K562 (cell line): ENCODE measurements around the gene CRTAP. TPM values are rescaled to one million over a fixed set of nuclear protein-coding genes. Genes with fewer than 3 reads are reported as not detected.

ENCODE experiments used
- ATAC-seq: fragments of 200-7000 bp; cut with Tn5 transposase; 3 replicates; pipeline ENCODE4 v1.9.1; 2020; ENCODE audit warnings: moderate library complexity
- BruUV-seq: library from RNA; stranded (reverse); fragments of 400-500 nt; replicated peaks from 2 replicates; lab custom pipeline; 2021; lab: Mats Ljungman, UMichigan
- CTCF ChIA-PET: fragments of 300-600 bp; formaldehyde crosslinking; extraction: SDS; loops from one replicate; lab custom pipeline; 2021; ENCODE audit warnings: low intra/inter-chr PET ratio; lab: Yijun Ruan, JAX
- POLR2A ChIA-PET: fragments of 300-600, 350-650 bp; sonication (Branson Sonifier 250); formaldehyde crosslinking; extraction: SDS; loops from one replicate; lab custom pipeline; 2021; ENCODE audit warnings: antibody characterized with exemption, inconsistent platforms; lab: Yijun Ruan, JAX
- DNase-seq, 4 experiments: peaks; one replicate each; pipeline versions ENCODE4 v3.0.0 to v3.0.0-alpha.2; 2011 to 2018; ENCODE audit warnings: low spot score in 3 of 4, mixed read lengths in 3 of 4; ENCODE audit errors: extremely low read depth in 1 of 4
- FAIRE-seq: peaks from 2 replicates; lab custom pipeline; 2011; peaks lifted over from hg19 to GRCh38; lab: Jason Lieb, UNC
- H2AFZ ChIP-seq: 2 replicates; pipeline ENCODE4 v1.6.0; 2011; ENCODE audit warnings: low read depth, low read length, control low read depth, inconsistent platforms
- H3K27ac ChIP-seq: fragments of 200-600 bp; 3 replicates; pipeline ENCODE4 v1.8.0; 2011; ENCODE audit warnings: low read depth, mild to moderate bottlenecking, control low read depth, inconsistent platforms, low read length, moderate library complexity, mixed read lengths; ENCODE audit errors: extremely low read depth
- H3K27me3 ChIP-seq, 2 experiments: fragments of 300-600 bp in 1 of 2; 2 replicates in 1 of 2; 3 replicates in 1 of 2; pipeline versions ENCODE4 v1.6.0 to v1.8.0; 2011; ENCODE audit warnings: inconsistent platforms in 2 of 2, low read length in 2 of 2, mild to moderate bottlenecking in 1 of 2, mixed read lengths in 1 of 2, moderate library complexity in 1 of 2; ENCODE audit not compliant: control insufficient read depth in 2 of 2, insufficient read depth in 2 of 2
- H3K36me3 ChIP-seq: fragments of 300-600 bp; 3 replicates; pipeline ENCODE4 v1.8.0; 2011; ENCODE audit warnings: mild to moderate bottlenecking, low read length, inconsistent platforms; ENCODE audit not compliant: control insufficient read depth, insufficient read depth
- H3K4me1 ChIP-seq, 2 experiments: fragments of 200-600 bp in 1 of 2; replicated peaks in 1 of 2; 2 replicates in 1 of 2; 3 replicates in 1 of 2; pipeline versions ENCODE4 v1.5.1 to v1.8.0; 2011; ENCODE audit warnings: inconsistent platforms in 2 of 2, low read length in 2 of 2, mild to moderate bottlenecking in 1 of 2, mixed read lengths in 1 of 2, moderate library complexity in 1 of 2; ENCODE audit not compliant: control insufficient read depth in 2 of 2, insufficient read depth in 2 of 2
- H3K4me2 ChIP-seq: 2 replicates; pipeline ENCODE4 v1.6.1; 2011; ENCODE audit warnings: low read length, control low read depth, inconsistent platforms, mixed read lengths; ENCODE audit not compliant: insufficient read depth
- H3K4me3 ChIP-seq: fragments of 200-600 bp; sonication (generic), shearing (Covaris generic); 2 replicates; pipeline ENCODE4 v1.5.1; 2016; ENCODE audit warnings: control low read depth, inconsistent platforms
- H3K79me2 ChIP-seq: fragments of 200-600 bp; 3 replicates; pipeline ENCODE4 v1.8.0; 2011; ENCODE audit warnings: low read length, inconsistent platforms; ENCODE audit not compliant: control insufficient read depth, insufficient read depth
- H3K9ac ChIP-seq, 2 experiments: 2 replicates each; pipeline versions ENCODE4 v1.6.0 to v1.6.1; 2011; ENCODE audit warnings: low read depth in 2 of 2, low read length in 2 of 2, control low read depth in 1 of 2, inconsistent platforms in 1 of 2, mild to moderate bottlenecking in 1 of 2, mixed read lengths in 1 of 2; ENCODE audit not compliant: insufficient read depth in 1 of 2
- H3K9me1 ChIP-seq: one replicate; pipeline ENCODE4 v1.6.0; 2011; ENCODE audit warnings: inconsistent platforms, mild to moderate bottlenecking, low read length, moderate library complexity; ENCODE audit not compliant: control insufficient read depth, insufficient read depth
- H3K9me3 ChIP-seq: replicated peaks from 2 replicates; pipeline ENCODE4 v1.5.1; 2011; ENCODE audit warnings: low read depth, low read length, inconsistent platforms; ENCODE audit not compliant: control insufficient read depth, insufficient read depth
- H4K20me1 ChIP-seq: replicated peaks from 2 replicates; pipeline ENCODE4 v1.6.1; 2011; ENCODE audit warnings: low read length, inconsistent platforms, mixed read lengths; ENCODE audit not compliant: control insufficient read depth, insufficient read depth
- ADNP ChIP-seq: fragments of 200-800 bp; sonication (Bioruptor generic); IDR thresholded peaks from 2 replicates; pipeline ENCODE4 v1.6.1; 2016; ENCODE audit warnings: missing genetic modification characterization, missing compliant biosample characterization
- CREB3 ChIP-seq: fragments of 450-650 bp; conservative IDR thresholded peaks from 2 replicates; pipeline ENCODE4 v1.6.1; 2016; ENCODE audit warnings: missing genetic modification characterization, low read depth, mild to moderate bottlenecking, missing compliant biosample characterization, moderate library complexity
- HDAC6 ChIP-seq: IDR thresholded peaks from 2 replicates; pipeline ENCODE4 v1.6.1; 2012; ENCODE audit warnings: low read depth, mild to moderate bottlenecking, control low read depth, inconsistent platforms, low read length, moderate library complexity
- ILK ChIP-seq: fragments of 450-650 bp; IDR thresholded peaks from 2 replicates; pipeline ENCODE4 v1.6.1; 2016; ENCODE audit warnings: missing genetic modification characterization, low read depth, mild to moderate bottlenecking, missing compliant biosample characterization, moderate library complexity, borderline replicate concordance
- RBM25 ChIP-seq: fragments of 200-400 bp; formaldehyde crosslinking; IDR thresholded peaks from 2 replicates; pipeline ENCODE4 v1.6.1; 2018; ENCODE audit warnings: low read length, low read depth, moderate library complexity; ENCODE audit not compliant: severe bottlenecking
- RBM39 ChIP-seq: fragments of 200-400 bp; formaldehyde crosslinking; optimal IDR thresholded peaks from 2 replicates; pipeline ENCODE3; 2018; ENCODE audit warnings: low read depth, low read length
- ZNF217 ChIP-seq: sonication (generic); formaldehyde crosslinking; IDR thresholded peaks from 2 replicates; pipeline ENCODE4 v1.8.0; 2022; ENCODE audit warnings: mild to moderate bottlenecking, missing genetic modification reagents
- in situ Hi-C: fragments of 300-500 bp; cut with MboI; formaldehyde crosslinking; loops from 4 replicates; pipeline ENCODE4 v1.15.0; 2018; ENCODE audit warnings: inconsistent platforms, mixed read lengths
- intact Hi-C: fragments of 100-400 bp; cut with micrococcal nuclease; formaldehyde crosslinking; loops from 2 replicates; pipeline ENCODE4 v1.14.2; 2022
- polyA plus RNA-seq, 8 experiments: library from polyadenylated mRNA; depleted of rRNA in 4 of 8; stranded (reverse) in 5 of 8; unstranded in 3 of 8; fragments of >200 nt; fragmentation: Nextera tagmentation in 2 of 8; fragmentation: Illumina TruSeq in 1 of 8; extraction: Ambion mirVana in 2 of 8; extraction: Trizol in 1 of 8; gene quantifications; 2 replicates each; pipeline versions ENCODE4 v1.2.1 to v1.2.3, GENCODE V29; 2011 to 2014; ENCODE audit warnings: inconsistent platforms in 1 of 8, missing spikeins in 1 of 8
- total RNA-seq, 7 experiments: library from RNA; depleted of rRNA in 6 of 7; stranded (reverse); fragments of >200 nt in 6 of 7; fragmentation: Illumina TruSeq in 2 of 7; extraction: Trizol in 2 of 7; gene quantifications; 2 replicates each; pipeline versions ENCODE4 v1.2.1 to v1.2.3, GENCODE V29; 2011 to 2021; ENCODE audit warnings: low replicate concordance in 1 of 7
- TF ChIP-seq, protein P1 (sequence below): fragments of 250-450 bp; sonication (Bioruptor Pico); IDR thresholded peaks from 2 replicates; pipeline ENCODE4 v1.5.0; 2021

Gene CRTAP
- total and polyA plus RNA-seq, 9 of the 15 experiments (the other 6 are each of a cell fraction or from before 2014, with no cell fraction given) = 10.0 to 121 (median 53.0) TPM

- no peak overlapping the region for H2AFZ ChIP-seq
- no peak overlapping the region for H3K4me3 ChIP-seq
- DNase-seq (no peak), FAIRE-seq (no peak), ATAC-seq (no peak)
- TF ChIP-seq RBM39 (no peak), ADNP (tag) (0 out of 2 replicates have a peak, but pooled peaks have one; percentile 12), ILK (tag) (no peak), HDAC6 (no peak), ZNF217 (no peak), CREB3 (tag) (no peak), RBM25 (peak; percentile 45)
- TF ChIP-seq, protein P1, sequence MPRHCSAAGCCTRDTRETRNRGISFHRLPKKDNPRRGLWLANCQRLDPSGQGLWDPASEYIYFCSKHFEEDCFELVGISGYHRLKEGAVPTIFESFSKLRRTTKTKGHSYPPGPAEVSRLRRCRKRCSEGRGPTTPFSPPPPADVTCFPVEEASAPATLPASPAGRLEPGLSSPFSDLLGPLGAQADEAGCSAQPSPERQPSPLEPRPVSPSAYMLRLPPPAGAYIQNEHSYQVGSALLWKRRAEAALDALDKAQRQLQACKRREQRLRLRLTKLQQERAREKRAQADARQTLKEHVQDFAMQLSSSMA (CRISPR knock-in tag) = no peak
- peaks cover 20 to 26% of the 10 kb centered on the region in 2 experiments for H3K4me1 ChIP-seq
- ChIA-PET POLR2A (interaction anchor here (0.7 kb wide), 1 partner anchor 270 kb away, joined by 3 read pairs; no protein-coding TSS in a partner anchor), CTCF (no interaction called here)
- no peaks in the 10 kb centered on the region for H3K9me3 ChIP-seq
- no peaks in the 10 kb centered on the region for H3K27me3 ChIP-seq
- no peak overlapping the region for H3K9ac ChIP-seq
- in situ Hi-C loops = no loop called here
- intact Hi-C loops = no loop called here
- no peak overlapping the region for H3K27ac ChIP-seq
- peaks cover 39% of the 10 kb centered on the region for H4K20me1 ChIP-seq
- H3K9me1 ChIP-seq = peaks cover 6% of the 10 kb centered on the region
- H3K36me3 ChIP-seq = peaks cover 52% of the 10 kb centered on the region
- H3K79me2 ChIP-seq = peaks cover 95% of the 10 kb centered on the region
- BruUV-seq = TSS peak; percentile 1
- no peak overlapping the region for H3K4me2 ChIP-seq
These were observed 25.1 kb upstream of the CRTAP start for GRCh38 chr3:33088691-33089090.
